Testis (tissue), 3 donors: ENCODE measurements around the gene CYP4F11. TPM values are rescaled to one million over a fixed set of nuclear protein-coding genes. Genes with fewer than 3 reads are reported as not detected.
"Not testable (repeated sequence)": the region's sequence is repeated elsewhere in the genome, so short reads cannot be mapped to it uniquely, and the experiment has no call there.

Experiments used
- DNase-seq: peaks from one replicate; pipeline ENCODE4 v3.0.0-alpha.2; 2019
- H3K27ac ChIP-seq, 2 donors: fragments of 200-600 bp; sonication (generic); one replicate each; pipeline ENCODE4 v1.5.1; 2019
- H3K27me3 ChIP-seq: fragments of 200-600 bp; sonication (generic); one replicate; pipeline ENCODE4 v1.5.1; 2019
- H3K36me3 ChIP-seq: fragments of 200-600 bp; sonication (generic); one replicate; pipeline ENCODE4 v1.5.1; 2017; ENCODE audit warnings: low read depth; ENCODE audit errors: missing control alignments
- H3K4me1 ChIP-seq: fragments of 200-600 bp; sonication (generic); one replicate; pipeline ENCODE4 v1.5.1; 2019
- H3K4me3 ChIP-seq, 2 donors: fragments of 200-600 bp; sonication (generic); one replicate each; pipeline ENCODE4 v1.5.1; 2017 to 2019
- H3K9me3 ChIP-seq: fragments of 200-600 bp; sonication (generic); one replicate; pipeline ENCODE4 v1.5.1; 2017
- CTCF ChIP-seq, 3 experiments: fragments of 450-650 bp in 2 of 3; fragments of 200-600 bp in 1 of 3; sonication (generic) in 1 of 3; IDR thresholded peaks; one replicate each; pipeline ENCODE4 v1.5.1; 2016 to 2019; ENCODE audit warnings: antibody characterized with exemption in 3 of 3, mild to moderate bottlenecking in 2 of 3, moderate library complexity in 1 of 3
- POLR2A ChIP-seq: fragments of 450-650 bp; IDR thresholded peaks from one replicate; pipeline ENCODE4 v1.6.1; 2017; ENCODE audit warnings: antibody characterized with exemption, mild to moderate bottlenecking, moderate library complexity
- WGBS, 2 donors: methylation state at CpG; one replicate each; pipeline ENCODE4 v1.1.5; 2018; 5-methylcytosine and 5-hydroxymethylcytosine counted together
- intact Hi-C: fragments of 100-400 bp; cut with DNase I; formaldehyde crosslinking; loops from one replicate; pipeline ENCODE4 v1.15.1; 2023; ENCODE audit warnings: low total_unique reads
- polyA plus RNA-seq: library from polyadenylated mRNA; stranded (reverse); fragments of 350-450 nt; fragmentation: Illumina TruSeq; extraction: RNeasy Lipid Tissue Mini Kit (QIAGEN cat#74804); gene quantifications from one replicate; pipeline ENCODE4 v1.2.3, GENCODE V29; 2014; ENCODE audit warnings: low read depth, low replicate concordance; ENCODE audit not compliant: insufficient read depth
- total RNA-seq, 2 donors: library from RNA; depleted of rRNA; stranded (reverse); fragments of >200 nt; gene quantifications; one replicate each; pipeline ENCODE4 v1.2.3, GENCODE V29; 2016

Gene CYP4F11
- total and polyA plus RNA-seq, 3 donors from 2014 or later, result 2.6 to 4.3 (median 3.0) TPM

- no peaks in the 10 kb centered on the region for H3K36me3 ChIP-seq
- 88% methylated on average over 8 of the region's 8 CpGs; no CpG with 5 or more reads in 1 of the 2 donors for WGBS, 2 donors
- H3K4me1 ChIP-seq, result no peaks in the 10 kb centered on the region
- H3K9me3 ChIP-seq, result no peaks in the 10 kb centered on the region
- TF ChIP-seq CTCF (IDR thresholded peaks at IDR 0.05) (no peak), POLR2A (no peak)
- no peaks in the 10 kb centered on the region for H3K27me3 ChIP-seq
- no peak overlapping the region for H3K27ac ChIP-seq
- H3K4me3 ChIP-seq, result no peak overlapping the region
- DNase-seq, result no peak
- intact Hi-C loops, result no loop called here
Observed at GRCh38 chr19:15913830-15914229, 20.5 kb downstream of the CYP4F11 start.

GRCh38 chr19:15913384-15913783 is 20.9 kb downstream of the CYP4F11 start:
- Histone ChIP-seq H3K4me3 (no peak overlapping the region), H3K9me3 (no peaks in the 10 kb centered on the region), H3K27ac (no peak overlapping the region), H3K27me3 (no peaks in the 10 kb centered on the region), H3K36me3 (no peaks in the 10 kb centered on the region), H3K4me1 (no peaks in the 10 kb centered on the region)
- intact Hi-C loops, result no loop called here
- TF ChIP-seq POLR2A (no peak), CTCF (IDR thresholded peaks at IDR 0.05) (no peak)
- no peak for DNase-seq
- WGBS, 2 donors, result 47 to 70% methylated on average over 3 to 6 of the region's 6 CpGs

GRCh38 chr19:15911599-15912235 is 22.6 kb downstream of the CYP4F11 start:
- Histone ChIP-seq H3K27ac (no peak overlapping the region), H3K36me3 (no peaks in the 10 kb centered on the region), H3K4me3 (peak overlapping the region; percentile 20 to 29), H3K4me1 (no peaks in the 10 kb centered on the region), H3K27me3 (no peaks in the 10 kb centered on the region), H3K9me3 (no peaks in the 10 kb centered on the region)
- intact Hi-C loops, result no loop called here
- WGBS, 2 donors, result 2 to 3% methylated on average over 18 to 44 of the region's 44 CpGs
- no peak for TF ChIP-seq POLR2A
- TF ChIP-seq CTCF (IDR thresholded peaks at IDR 0.05), result no peak
- DNase-seq, result no peak

- intact Hi-C loops, result no loop called here
- H3K9me3 ChIP-seq, result no peaks in the 10 kb centered on the region
- H3K4me1 ChIP-seq, result no peaks in the 10 kb centered on the region
- no peak overlapping the region for H3K27ac ChIP-seq
- H3K4me3 ChIP-seq, result no peak overlapping the region
- H3K27me3 ChIP-seq, result no peaks in the 10 kb centered on the region
- no peak for TF ChIP-seq CTCF (IDR thresholded peaks at IDR 0.05)
- TF ChIP-seq POLR2A, result no peak
- H3K36me3 ChIP-seq, result no peaks in the 10 kb centered on the region
- DNase-seq, result no peak
Observed at GRCh38 chr19:15905026-15905425, 29.3 kb downstream of the CYP4F11 start.

GRCh38 chr19:15902898-15903297 is 31.4 kb downstream of the CYP4F11 start:
- H3K27me3 ChIP-seq, H3K36me3 ChIP-seq, H3K9me3 ChIP-seq, DNase-seq, H3K27ac ChIP-seq, H3K4me1 ChIP-seq, intact Hi-C loops: not testable (repeated sequence)
- 48 to 80% methylated on average over 7 to 29 of the region's 29 CpGs for WGBS, 2 donors
- H3K4me3 ChIP-seq, result peak overlapping the region in 1 of 2 donors; percentile 9
